Central memory CD8-positive, alpha-beta T cell (primary cell): Measurements from ENCODE around the gene NDUFS7.
A peak's percentile ranks its signal among the peaks of the same experiment; 100 is the strongest.

Experiments used
- ATAC-seq: fragments of 150-1000 bp; cut with Tn5 transposase; replicated peaks from 2 replicates; pipeline ENCODE4 v1.10.0; 2022; ENCODE audit warnings: mild to moderate bottlenecking, moderate FRiP score, moderate number of reproducible peaks; ENCODE audit not compliant: poor library complexity, severe bottlenecking; ENCODE audit errors: extremely low read depth
- DNase-seq, 2 donors: peaks; one replicate each; pipeline ENCODE4 v3.0.0; 2021; ENCODE audit warnings: low spot score in 2 of 2
- H3K27ac Mint-ChIP-seq: one replicate; pipeline ENCODE4 v1.8.0; 2022; ENCODE audit warnings: low read depth, mild to moderate bottlenecking, moderate library complexity, mixed read lengths
- H3K27me3 Mint-ChIP-seq: one replicate; pipeline ENCODE4 v1.8.0; 2022; ENCODE audit warnings: mixed read lengths
- H3K36me3 Mint-ChIP-seq: one replicate; pipeline ENCODE4 v1.8.0; 2022; ENCODE audit warnings: mild to moderate bottlenecking, moderate library complexity, mixed read lengths; ENCODE audit not compliant: insufficient read depth
- H3K4me1 Mint-ChIP-seq: one replicate; pipeline ENCODE4 v1.8.0; 2022; ENCODE audit warnings: mixed read lengths
- H3K4me3 Mint-ChIP-seq: one replicate; pipeline ENCODE4 v1.8.0; 2022; ENCODE audit warnings: mild to moderate bottlenecking, moderate library complexity, mixed read lengths
- H3K9me3 Mint-ChIP-seq: one replicate; pipeline ENCODE4 v1.8.0; 2022; ENCODE audit warnings: mixed read lengths

The NDUFS7 gene

DNA sequence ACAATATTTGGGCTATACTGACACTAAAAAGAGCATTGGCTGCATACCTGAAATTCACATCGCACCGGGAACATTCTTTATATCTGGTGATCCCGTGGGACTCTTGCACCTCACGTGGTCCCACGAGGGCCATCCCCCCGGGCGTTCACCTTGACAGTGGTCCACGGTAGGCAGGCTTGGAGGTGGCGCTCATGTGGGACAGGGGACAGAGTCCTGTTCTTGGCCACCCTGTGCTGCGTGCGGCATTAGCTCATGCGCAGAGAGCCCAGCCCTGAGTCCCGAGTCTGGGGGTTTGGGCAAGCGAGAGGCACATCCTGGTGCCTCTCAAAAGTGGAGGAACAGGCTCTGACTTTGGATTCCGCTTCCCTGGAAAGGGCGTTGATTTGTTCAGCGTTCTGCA, 10.1 kb downstream of the NDUFS7 start:
- Mint-ChIP-seq H3K36me3 (peaks cover 30% of the 10 kb centered on the region), H3K4me3 (no peak overlapping the region), H3K4me1 (no peaks in the 10 kb centered on the region), H3K9me3 (no peaks in the 10 kb centered on the region), H3K27me3 (no peaks in the 10 kb centered on the region), H3K27ac (no peak overlapping the region)
- ATAC-seq (no peak), DNase-seq (no peak)

DNA sequence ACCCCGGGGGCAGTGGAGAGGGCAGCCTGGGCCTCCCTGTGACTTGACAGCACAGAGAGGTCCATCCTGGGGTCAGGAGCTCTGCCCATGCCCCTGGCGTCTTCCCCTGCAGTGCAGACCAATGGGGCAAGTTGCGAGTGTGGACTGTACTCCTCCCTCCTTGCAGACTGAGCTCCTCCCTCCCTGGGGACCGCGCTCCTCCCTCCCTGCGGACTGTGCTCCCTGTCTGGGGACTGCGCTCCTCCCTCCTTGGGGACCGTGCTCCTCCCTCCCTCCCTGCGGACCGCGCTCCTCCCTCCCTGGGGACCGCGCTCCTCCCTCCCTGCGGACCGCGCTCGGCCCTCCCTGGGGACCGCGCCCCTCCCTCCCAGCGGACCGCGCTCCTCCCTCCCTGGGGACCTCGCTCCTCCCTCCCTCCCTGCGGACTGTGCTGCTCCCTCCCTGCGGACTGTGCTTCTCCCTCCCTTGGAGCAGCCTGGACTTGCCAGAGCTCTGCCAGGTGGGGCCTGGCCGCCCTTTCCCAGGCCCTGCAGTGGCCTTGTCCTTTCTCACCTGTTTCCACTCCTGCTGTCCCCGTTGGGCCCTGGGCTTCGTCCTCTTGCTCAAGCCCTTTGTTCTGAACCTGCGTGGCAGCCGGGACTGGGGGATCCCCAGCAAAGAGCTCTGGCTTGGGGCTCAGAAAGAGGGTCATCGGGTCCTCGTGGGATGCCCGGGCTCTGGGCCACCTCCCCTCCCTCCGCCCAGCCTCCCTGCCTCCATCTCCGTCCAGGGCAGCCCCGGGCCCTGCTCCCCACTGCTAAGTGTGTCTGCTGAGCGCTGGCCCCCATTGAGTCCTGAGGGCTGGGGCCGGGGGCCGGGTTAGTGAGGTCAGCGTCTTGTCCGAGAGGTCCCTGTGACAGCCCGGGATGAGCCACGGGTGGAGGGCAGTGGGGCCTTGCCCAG, 10.8 kb downstream of the NDUFS7 start:
- Mint-ChIP-seq H3K4me3 (no peak overlapping the region), H3K27ac (no peak overlapping the region), H3K36me3 (peaks cover 28% of the 10 kb centered on the region), H3K27me3 (no peaks in the 10 kb centered on the region), H3K9me3 (no peaks in the 10 kb centered on the region), H3K4me1 (no peaks in the 10 kb centered on the region)
- ATAC-seq = no peak
- no peak for DNase-seq

DNA sequence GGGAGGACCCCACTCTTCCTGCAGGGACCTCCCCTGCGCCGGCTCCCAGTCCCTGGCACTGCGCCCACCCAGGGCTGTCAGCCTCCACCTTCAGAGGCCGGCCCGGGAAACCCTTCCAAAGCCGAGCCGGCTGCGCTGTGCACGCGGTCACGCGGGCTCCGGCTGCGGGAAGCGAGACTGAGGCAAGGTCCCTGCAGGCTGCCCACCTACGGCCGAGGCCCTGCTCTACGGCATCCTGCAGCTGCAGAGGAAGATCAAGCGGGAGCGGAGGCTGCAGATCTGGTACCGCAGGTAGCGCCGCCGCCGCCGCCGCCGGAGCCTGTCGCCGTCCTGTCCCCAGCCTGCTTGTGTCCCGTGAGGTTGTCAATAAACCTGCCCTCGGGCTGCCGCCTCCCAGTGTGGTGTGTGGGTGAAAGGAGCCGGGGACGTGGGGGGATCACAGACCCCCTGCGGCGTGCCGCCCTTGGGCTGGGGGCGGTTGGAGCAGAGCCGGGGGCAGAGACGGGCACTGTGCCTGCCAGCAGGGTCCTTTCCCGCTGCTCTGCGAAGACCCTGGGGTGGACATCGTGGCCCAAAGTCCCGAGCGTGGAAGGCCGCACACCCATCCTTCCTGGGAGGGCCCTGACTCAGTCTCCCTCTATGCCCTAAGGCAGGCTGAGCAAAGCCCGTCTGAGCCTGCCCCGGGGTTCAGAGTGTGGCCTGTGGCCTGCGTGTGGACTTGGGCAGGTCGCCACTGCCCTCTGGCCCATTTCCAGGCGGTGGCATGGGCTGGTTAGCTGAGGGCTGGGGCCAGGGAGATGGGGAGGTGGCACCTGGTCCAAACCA, 11.7 kb downstream of the NDUFS7 start:
- H3K27me3 Mint-ChIP-seq = no peaks in the 10 kb centered on the region
- H3K36me3 Mint-ChIP-seq = peaks cover 29% of the 10 kb centered on the region
- no peaks in the 10 kb centered on the region for H3K9me3 Mint-ChIP-seq
- ATAC-seq (no peak), DNase-seq (no peak)
- H3K4me3 Mint-ChIP-seq = no peak overlapping the region
- H3K27ac Mint-ChIP-seq = no peak overlapping the region
- H3K4me1 Mint-ChIP-seq = no peaks in the 10 kb centered on the region

DNA sequence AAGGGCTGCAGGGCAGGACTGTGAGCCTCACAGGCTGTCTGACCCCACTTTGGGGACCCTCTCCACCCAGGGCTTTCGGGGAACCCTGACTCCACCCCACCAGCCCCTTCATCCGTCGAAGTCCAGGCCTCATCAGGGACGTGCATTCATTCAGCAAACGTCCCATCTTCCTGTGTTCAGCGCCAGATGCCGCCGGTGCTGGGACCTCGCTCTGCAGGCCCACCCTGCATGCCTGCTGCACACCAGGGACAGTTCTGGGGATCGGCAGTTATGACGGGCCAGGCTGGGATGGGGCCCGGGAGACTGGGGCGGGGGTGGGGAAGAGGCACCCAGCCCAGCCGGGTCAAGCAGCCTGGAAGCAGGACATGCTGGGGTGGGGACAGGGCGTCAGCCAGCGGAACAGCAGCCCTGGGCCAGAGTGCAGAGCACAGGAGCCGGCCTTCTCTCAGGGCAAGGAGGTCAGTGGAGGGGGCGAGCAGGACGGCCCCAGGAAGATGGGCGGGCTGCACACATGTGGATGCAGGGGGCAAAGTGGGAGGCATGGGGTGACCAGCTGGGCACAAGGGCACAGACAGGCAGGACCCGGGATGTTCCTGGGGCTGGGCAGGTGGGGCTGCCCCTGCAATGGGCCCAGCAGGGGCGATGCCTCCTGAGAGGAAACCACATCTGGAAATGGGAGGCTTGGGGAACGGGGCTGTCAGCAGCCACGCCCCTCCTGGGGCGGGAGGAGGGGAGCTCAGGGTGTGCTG, 12.5 kb downstream of the NDUFS7 start:
- H3K4me1 Mint-ChIP-seq = no peaks in the 10 kb centered on the region
- no peak overlapping the region for H3K4me3 Mint-ChIP-seq
- no peaks in the 10 kb centered on the region for H3K27me3 Mint-ChIP-seq
- no peak for ATAC-seq
- no peak overlapping the region for H3K27ac Mint-ChIP-seq
- DNase-seq = no peak
- peaks cover 24% of the 10 kb centered on the region for H3K36me3 Mint-ChIP-seq
- no peaks in the 10 kb centered on the region for H3K9me3 Mint-ChIP-seq

DNA sequence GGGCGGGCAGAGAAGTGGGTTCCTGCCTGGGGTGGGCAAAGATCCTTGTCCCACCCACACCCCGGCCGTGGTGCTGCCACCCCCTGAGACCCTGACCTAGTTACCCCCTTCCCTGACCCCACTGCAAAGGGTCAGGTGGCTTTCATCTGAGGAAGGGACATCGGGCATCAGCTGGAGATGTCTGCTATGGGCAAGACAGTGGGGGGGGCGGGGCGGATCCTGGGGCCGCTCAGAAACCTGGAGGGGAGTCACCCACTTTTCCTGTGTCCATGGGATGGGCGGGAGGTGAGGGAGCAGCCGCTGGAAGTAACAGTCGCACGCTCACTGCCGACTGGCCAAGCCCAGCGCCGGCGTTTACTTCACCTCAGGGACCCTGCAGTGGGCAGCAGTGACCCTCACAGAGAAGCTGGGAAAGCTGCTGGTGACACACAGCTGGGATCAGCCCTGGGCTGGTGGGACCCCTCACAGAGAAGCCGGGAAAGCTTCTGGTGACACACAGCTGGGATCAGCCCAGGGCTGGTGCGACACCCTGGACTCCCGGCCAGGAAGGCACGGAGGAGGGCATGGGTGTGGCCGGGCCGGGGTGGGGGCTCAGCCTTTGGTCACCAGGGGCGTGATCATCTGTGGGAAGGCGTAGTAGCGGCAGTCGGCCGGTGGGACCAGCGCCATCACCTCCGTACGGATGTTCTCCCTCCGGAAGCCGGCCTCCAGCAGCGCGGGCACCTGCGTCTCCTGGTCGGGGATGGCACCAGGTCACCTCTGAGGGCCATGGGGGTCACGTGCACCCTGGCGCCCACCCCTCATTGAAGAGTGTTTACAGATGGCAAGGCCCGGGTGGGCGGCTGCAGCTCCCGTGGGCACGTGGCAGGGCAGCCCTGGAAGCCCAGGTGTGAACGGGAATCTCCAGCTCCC, 13.3 kb downstream of the NDUFS7 start:
- no peak overlapping the region for H3K4me3 Mint-ChIP-seq
- peaks cover 17% of the 10 kb centered on the region for H3K36me3 Mint-ChIP-seq
- DNase-seq (no peak), ATAC-seq (no peak)
- H3K27ac Mint-ChIP-seq = peak overlapping the region; percentile 29
- no peaks in the 10 kb centered on the region for H3K9me3 Mint-ChIP-seq
- H3K27me3 Mint-ChIP-seq = no peaks in the 10 kb centered on the region
- no peaks in the 10 kb centered on the region for H3K4me1 Mint-ChIP-seq

DNA sequence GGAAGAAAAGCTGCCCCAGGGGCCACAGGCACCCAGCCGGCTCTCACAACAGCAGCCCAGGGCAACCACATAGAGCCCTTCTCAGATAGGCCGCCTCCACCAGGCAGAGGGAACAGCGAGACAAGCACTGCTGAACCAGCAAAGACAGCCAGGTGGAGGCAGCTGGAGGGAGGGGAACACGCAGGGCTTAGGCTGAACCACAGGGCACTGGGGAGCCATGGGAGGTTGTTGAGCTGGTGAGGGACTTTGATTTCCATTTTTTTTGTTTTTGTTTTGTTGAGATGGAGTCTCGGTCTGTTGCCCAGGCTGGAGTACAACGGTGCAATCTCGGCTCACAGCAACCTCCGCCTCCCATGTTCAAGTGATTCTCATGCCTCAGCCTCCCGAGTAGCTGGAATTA, 14.1 kb downstream of the NDUFS7 start:
- Mint-ChIP-seq H3K36me3 (peaks cover 13% of the 10 kb centered on the region), H3K4me1 (peaks cover 4% of the 10 kb centered on the region)
- no peak for ATAC-seq

DNA sequence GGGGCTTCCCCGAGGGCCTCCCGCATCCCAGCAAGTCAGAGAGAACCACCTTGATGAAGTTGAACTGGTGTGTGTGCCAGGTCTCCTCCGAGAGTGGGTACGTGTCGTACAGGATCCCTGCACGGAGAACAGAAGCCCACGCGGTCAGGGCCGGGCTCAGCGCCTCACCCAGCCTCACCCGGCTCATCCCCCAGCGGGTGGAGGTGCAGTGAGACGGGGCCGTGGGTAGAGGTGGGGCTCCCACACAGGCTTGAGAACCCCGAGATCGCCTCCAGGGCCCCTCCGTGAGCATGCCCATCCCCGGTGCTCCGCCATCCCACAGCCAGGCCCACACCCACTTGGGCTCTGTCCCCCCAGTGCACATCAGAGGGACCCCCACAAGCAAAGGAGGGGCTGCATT, 15.4 kb downstream of the NDUFS7 start:
- peaks cover 8% of the 10 kb centered on the region for H3K36me3 Mint-ChIP-seq
- H3K4me1 Mint-ChIP-seq = peaks cover 6% of the 10 kb centered on the region
- H3K9me3 Mint-ChIP-seq = no peaks in the 10 kb centered on the region
- peak overlapping the region; percentile 23 for H3K4me3 Mint-ChIP-seq
- H3K27ac Mint-ChIP-seq = no peak overlapping the region
- no peak for ATAC-seq
- peaks cover 6% of the 10 kb centered on the region for H3K27me3 Mint-ChIP-seq
- DNase-seq = no peak

More for the DNA sequence above, 14.1 kb downstream of the NDUFS7 start:
- peaks cover 2% of the 10 kb centered on the region for H3K27me3 Mint-ChIP-seq
- H3K4me3 Mint-ChIP-seq = no peak overlapping the region
- no peak overlapping the region for H3K27ac Mint-ChIP-seq
- no peak for DNase-seq
- no peaks in the 10 kb centered on the region for H3K9me3 Mint-ChIP-seq

DNA sequence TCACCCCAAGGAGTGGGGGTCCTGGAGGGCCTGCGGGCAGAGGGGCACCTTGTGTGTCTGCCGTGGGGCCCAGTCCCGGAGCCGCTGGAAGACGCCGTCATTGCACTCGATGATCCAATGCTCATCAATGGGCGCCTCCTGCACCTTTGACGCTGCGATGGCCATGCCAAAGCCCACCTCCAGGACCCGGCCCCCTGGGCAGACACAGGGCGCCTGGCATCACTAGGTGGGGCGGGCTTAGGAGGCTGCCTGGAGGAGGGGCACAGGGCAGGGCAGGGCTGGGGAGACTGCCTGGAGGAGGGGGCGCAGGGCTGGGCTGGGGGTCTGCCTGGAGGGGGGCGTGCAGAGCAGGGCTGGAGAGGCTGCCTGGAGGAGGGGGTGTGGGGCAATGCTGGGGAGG, 16.0 kb downstream of the NDUFS7 start:
- peak overlapping the region; percentile 23 for H3K4me3 Mint-ChIP-seq
- DNase-seq (no peak), ATAC-seq (no peak)
- H3K4me1 Mint-ChIP-seq = peaks cover 6% of the 10 kb centered on the region
- H3K27me3 Mint-ChIP-seq = peaks cover 6% of the 10 kb centered on the region
- peaks cover 8% of the 10 kb centered on the region for H3K36me3 Mint-ChIP-seq
- H3K27ac Mint-ChIP-seq = no peak overlapping the region
- no peaks in the 10 kb centered on the region for H3K9me3 Mint-ChIP-seq

DNA sequence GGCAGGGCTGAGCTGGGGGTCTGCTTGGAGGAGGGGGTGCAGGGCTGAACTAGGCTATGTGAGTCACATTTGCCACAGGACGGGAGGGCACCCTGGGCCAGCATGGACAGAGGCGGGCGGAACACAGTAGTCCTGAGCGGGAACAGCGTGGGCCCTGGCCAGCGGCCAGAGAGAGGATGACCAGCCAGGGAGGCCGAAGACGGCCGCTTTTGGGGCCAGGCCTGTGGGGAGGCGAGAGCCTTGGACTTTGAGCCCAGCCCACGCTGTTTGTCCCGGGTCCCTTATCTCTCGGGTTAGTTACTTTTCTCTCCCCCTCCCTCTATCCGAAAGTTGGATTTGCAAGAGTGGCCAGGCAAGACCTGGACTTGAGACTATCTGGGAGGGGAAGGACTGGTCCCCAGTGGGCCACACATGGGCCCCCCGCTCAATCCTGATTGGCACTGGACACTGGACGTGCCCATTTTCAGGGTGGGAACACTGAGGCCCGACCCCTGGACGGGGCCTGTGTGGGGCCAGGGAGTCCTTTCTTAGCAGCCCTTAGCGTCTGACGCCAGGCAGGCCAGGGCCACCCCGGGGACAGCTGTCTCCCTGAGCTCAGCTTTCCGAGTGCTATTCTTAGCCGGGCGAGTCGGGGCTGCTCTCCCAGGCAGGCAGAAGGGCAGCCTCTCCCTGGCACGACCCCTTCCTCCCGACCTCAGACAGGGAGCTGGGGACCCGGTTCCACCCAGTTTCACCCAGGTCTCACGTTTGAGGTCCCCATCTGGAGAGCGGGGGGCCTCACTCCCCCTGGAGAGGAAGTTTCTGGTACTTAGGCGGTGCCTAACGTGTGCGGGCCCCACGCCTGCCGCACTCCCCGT, 16.8 kb downstream of the NDUFS7 start:
- no peaks in the 10 kb centered on the region for H3K9me3 Mint-ChIP-seq
- H3K36me3 Mint-ChIP-seq = peaks cover 8% of the 10 kb centered on the region
- H3K27ac Mint-ChIP-seq = no peak overlapping the region
- H3K4me1 Mint-ChIP-seq = peaks cover 6% of the 10 kb centered on the region
- H3K4me3 Mint-ChIP-seq = peak overlapping the region; percentile 63
- no peak for ATAC-seq
- DNase-seq = no peak
- peaks cover 6% of the 10 kb centered on the region for H3K27me3 Mint-ChIP-seq

DNA sequence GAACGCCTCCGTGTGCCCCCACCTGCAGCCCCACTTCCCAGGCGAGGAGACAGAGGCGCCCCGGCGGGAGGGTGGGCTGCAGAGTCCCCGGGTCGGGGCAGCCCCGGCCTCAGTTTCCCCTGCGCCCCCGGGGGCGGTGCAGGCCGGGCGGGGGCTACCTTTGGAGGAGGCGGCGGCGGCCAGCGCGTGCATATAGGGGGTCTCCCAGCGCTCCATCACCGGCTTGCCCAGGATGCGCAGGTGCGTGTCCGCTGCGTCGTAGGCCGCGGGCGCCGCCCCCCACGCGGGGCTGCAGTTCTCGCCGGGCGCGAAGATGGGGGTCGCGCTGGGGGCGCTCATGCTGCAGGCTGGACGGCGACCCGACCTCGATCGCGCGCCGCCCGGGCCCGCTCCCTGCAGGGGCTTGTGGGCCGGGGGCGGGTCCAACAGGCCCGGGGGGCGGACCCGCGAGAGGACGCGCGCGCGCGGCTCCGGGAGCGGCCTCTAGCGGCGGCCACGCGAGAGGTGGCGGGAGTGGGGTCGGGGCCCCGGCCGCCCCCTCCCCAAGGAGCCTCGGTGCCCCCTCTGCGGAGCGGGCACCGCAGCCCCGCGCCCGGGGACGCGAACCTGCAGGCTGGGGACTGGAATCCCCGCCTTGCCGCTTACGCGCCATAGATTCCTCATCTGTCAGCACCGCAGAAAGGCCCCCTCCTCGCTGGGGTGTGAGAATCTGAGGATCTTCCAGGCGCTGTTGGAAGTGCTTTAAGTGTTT, 17.6 kb downstream of the NDUFS7 start, which contains the start of gene GAMT:
Gene GAMT (minus strand): TSS at position 405 of the 751 bp plus-strand sequence. CDS start 66 bp downstream, at position 339.
- DNase-seq (peak in 1 of 2 donors; percentile 34), ATAC-seq (peak; percentile 67)
- Mint-ChIP-seq H3K9me3 (no peaks in the 10 kb centered on the region), H3K27ac (no peak within 1 kb of the TSS), H3K27me3 (peaks cover 6% of the 10 kb centered on the region), H3K4me1 (peaks cover 6% of the 10 kb centered on the region), H3K36me3 (peaks cover 8% of the 10 kb centered on the region), H3K4me3 (peak within 1 kb of the TSS; percentile 63)
